ENCODE measurements around the gene SRRM3.
"Not testable (repeated sequence)": the region's sequence is repeated elsewhere in the genome, so short reads cannot be mapped to it uniquely, and the experiment has no call there.

SRRM3 gene

DNA sequence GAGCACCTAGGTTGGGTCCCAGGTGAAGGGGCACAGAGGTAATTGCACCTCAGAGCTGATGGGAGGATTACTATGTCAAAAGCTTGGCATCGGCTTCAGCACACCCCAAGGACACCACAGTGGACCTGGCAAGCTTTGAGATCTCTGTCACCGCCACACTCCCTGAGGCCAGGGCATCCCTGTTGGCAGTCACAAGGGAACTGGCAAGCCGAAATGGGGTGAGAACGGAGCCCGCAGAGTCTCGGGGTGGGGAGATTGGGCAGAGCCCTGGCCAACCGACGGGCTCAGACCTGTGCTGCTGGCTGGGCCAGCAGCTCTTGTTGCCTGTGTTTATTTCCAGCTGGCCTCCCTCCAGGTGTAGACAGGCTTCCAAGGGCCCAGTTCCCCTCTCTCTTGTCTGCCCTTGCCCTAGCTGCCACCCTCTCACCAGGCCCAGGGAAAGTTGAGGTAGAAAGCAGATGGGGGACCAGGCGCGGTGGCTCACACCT lies 103.2 kb downstream of the SRRM3 start:
- no peak overlapping the region for H3K4me3 Mint-ChIP-seq
- peaks cover 5% of the 10 kb centered on the region for H3K27me3 Mint-ChIP-seq
- peaks cover 8% of the 10 kb centered on the region for H3K9me3 Mint-ChIP-seq
- H3K36me3 Mint-ChIP-seq (ENCODE audit: low read depth), result peaks cover 31% of the 10 kb centered on the region
- intact Hi-C loops (cut with micrococcal nuclease), result no loop called here
- peaks cover 20% of the 10 kb centered on the region for H3K4me1 Mint-ChIP-seq (ENCODE audit: low read depth)
- no peak overlapping the region for H3K27ac Mint-ChIP-seq

GRCh38 chr7:76308874-76309273 lies 107.2 kb downstream of the SRRM3 start:
- H3K36me3 Mint-ChIP-seq (ENCODE audit: low read depth), result peaks cover 13% of the 10 kb centered on the region
- H3K4me1 Mint-ChIP-seq (ENCODE audit: low read depth), result peaks cover 20% of the 10 kb centered on the region
- H3K27me3 Mint-ChIP-seq; intact Hi-C loops (cut with micrococcal nuclease); H3K27ac Mint-ChIP-seq; H3K4me3 Mint-ChIP-seq; H3K9me3 Mint-ChIP-seq: not testable (repeated sequence)

DNA sequence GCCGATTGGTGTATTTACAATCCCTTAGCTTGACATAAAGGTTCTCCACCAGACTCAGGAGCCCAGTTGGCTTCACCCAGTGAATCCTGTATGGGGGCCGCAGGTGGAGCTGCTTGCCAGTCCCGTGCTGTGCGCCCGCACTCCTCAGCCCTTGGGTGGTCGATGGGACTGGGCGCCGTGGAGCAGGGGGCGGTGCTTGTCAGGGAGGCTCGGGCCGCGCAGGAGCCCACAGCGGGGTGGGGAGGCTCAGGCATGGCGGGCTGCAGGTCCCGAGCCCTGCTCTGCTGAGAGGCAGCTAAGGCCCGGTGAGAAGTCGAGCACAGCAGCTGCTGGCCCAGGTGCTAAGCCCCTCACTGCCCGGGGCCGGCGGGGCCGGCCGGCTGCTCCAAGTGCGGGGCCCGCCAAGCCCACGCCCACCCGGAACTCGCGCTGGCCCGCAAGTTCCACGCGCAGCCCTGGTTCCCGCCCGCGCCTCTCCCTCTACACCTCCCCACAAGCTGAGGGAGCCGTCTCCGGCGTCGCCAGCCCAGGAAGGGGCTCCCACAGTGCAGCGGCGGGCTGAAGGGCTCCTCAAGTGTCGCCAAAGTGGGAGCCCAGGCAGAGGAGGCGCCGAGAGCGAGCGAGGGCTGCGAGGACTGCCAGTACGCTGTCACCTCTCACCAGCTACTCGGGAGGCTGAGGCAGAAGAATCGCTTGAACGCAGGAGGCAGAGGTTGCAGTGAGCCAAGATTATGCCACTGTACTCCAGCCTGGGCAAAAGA lies 107.8 kb downstream of the SRRM3 start:
- H3K4me3 Mint-ChIP-seq; H3K27me3 Mint-ChIP-seq; H3K36me3 Mint-ChIP-seq (ENCODE audit: low read depth); H3K9me3 Mint-ChIP-seq; H3K27ac Mint-ChIP-seq; intact Hi-C loops (cut with micrococcal nuclease): not testable (repeated sequence)
- H3K4me1 Mint-ChIP-seq (ENCODE audit: low read depth), result peaks cover 18% of the 10 kb centered on the region

DNA sequence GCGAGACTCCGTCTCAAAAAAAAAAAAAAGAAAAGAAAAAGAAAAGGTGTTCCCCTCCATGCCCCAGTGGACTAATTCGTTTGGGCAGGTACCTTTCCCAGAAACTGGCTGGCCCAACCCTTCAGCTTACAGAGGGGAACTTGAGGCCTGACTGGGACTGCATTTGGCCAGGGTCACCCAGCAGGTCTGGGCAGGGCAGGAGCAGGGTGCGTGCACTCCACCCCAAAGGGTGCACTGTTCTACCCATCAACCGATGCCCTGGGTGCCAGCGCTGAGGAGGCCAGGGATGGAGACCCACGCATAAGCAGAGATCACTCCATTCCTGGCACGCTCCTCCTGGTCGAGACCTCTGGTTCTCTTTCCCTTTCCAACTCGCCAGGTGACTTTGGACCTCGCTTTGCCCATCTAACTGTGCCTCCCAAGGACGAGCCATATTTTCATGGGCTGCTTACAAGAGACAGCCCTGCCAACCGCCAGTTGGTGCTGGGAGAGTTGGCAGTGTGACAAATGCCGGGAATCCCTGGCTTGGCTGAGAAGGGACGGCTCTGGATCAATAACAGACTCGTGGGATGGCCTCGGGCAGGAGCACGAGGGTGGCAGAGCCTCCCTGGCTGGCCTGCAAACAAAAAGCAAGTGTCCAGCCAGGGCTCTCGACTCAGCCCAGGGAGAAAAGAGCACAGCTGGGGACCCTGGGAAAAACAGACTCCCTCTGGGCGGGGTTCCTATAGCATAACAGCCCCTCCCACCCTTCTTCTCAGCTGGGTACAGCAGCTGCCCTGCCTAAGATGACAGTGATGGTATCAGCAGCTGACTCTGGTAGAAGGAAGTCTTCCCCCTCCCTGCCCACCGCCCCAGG lies 108.6 kb downstream of the SRRM3 start:
- no peak overlapping the region for H3K4me3 Mint-ChIP-seq
- H3K36me3 Mint-ChIP-seq (ENCODE audit: low read depth), result no peaks in the 10 kb centered on the region
- no peak overlapping the region for H3K27ac Mint-ChIP-seq
- no peaks in the 10 kb centered on the region for H3K9me3 Mint-ChIP-seq
- peaks cover 4% of the 10 kb centered on the region for H3K27me3 Mint-ChIP-seq
- intact Hi-C loops (cut with micrococcal nuclease), result no loop called here
- peaks cover 14% of the 10 kb centered on the region for H3K4me1 Mint-ChIP-seq (ENCODE audit: low read depth)

DNA sequence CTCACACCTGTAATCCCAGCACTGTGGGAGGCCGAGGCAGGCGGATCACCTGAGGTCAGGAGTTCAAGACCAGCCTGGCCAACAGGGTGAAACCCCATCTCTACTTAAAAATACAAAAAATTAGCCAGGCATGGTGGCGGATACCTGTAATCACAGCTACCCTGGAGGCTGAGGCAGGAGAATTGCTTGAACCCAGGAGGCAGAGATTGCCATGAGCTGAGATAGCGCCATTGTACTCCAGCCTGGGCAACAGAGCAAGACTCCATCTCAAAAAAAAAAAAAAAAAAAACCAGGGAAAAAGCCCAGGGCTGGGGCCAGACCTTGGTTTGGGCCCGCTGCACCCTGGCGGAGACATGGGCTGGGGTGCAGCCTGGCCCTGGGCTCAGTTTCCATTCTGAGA lies 110.1 kb downstream of the SRRM3 start:
- H3K9me3 Mint-ChIP-seq; intact Hi-C loops (cut with micrococcal nuclease): not testable (repeated sequence)

GRCh38 chr7:76314042-76314721 lies 112.5 kb downstream of the SRRM3 start:
- Mint-ChIP-seq H3K9me3 (no peaks in the 10 kb centered on the region), H3K36me3 (ENCODE audit: low read depth) (peaks cover 8% of the 10 kb centered on the region), H3K27ac (peak overlapping the region; percentile 16), H3K4me3 (no peak overlapping the region), H3K27me3 (peaks cover 4% of the 10 kb centered on the region), H3K4me1 (ENCODE audit: low read depth) (peaks cover 38% of the 10 kb centered on the region)
- intact Hi-C loops (cut with micrococcal nuclease), result loop anchor here (1.0 kb wide), 2 partner anchors 23 to 136 kb away; no protein-coding TSS in a partner anchor

More for the DNA sequence above, 110.1 kb downstream of the SRRM3 start:
- H3K4me3 Mint-ChIP-seq; H3K27me3 Mint-ChIP-seq; H3K27ac Mint-ChIP-seq; H3K36me3 Mint-ChIP-seq (ENCODE audit: low read depth): not testable (repeated sequence)
- peaks cover 16% of the 10 kb centered on the region for H3K4me1 Mint-ChIP-seq (ENCODE audit: low read depth)

DNA sequence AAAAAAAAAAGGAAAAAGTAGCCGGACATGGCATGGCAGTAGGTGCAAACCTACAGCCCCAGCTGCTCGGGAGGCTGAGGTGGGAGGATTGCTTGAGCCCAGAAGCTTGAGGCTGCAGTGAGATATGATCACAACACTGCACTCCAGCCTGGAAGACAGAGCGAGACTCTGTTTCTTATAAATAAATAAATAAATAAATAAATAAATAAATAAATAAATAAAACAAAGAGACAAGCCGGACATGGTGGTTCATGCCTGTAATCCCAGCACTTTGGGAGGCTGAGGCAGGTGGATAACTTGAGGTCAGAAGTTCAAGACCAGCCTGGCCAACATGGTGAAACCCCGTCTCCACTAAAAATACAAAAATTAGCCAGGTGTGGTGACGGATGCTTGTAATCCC lies 113.0 kb downstream of the SRRM3 start:
- H3K9me3 Mint-ChIP-seq; H3K27ac Mint-ChIP-seq; H3K36me3 Mint-ChIP-seq (ENCODE audit: low read depth); H3K27me3 Mint-ChIP-seq; H3K4me3 Mint-ChIP-seq: not testable (repeated sequence)
- intact Hi-C loops (cut with micrococcal nuclease), result loop anchor here (1.0 kb wide), 2 partner anchors 23 to 136 kb away; no protein-coding TSS in a partner anchor
- peaks cover 41% of the 10 kb centered on the region for H3K4me1 Mint-ChIP-seq (ENCODE audit: low read depth)

DNA sequence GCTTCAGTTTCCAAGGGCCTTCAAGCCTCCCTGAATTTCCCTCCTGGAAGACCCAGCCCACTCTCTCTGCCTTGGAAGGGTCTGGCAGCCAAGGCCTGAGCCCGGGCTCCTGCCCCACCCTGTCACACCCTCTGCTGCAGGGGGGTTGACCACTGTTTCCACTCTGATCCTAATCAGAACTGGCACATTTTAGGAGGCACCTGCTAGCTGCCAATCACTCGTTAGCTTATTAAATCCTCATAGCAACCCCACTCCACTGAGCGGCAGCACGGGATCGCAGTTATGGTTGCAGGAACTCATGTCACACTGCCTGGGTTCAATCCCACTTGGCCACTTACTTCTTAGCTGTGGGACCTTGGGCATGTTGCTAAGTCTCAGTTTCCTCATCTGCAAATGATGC lies 113.7 kb downstream of the SRRM3 start:
- H3K27me3 Mint-ChIP-seq, result peaks cover 3% of the 10 kb centered on the region
- H3K36me3 Mint-ChIP-seq (ENCODE audit: low read depth), result peaks cover 14% of the 10 kb centered on the region
- peaks cover 46% of the 10 kb centered on the region for H3K4me1 Mint-ChIP-seq (ENCODE audit: low read depth)
- intact Hi-C loops (cut with micrococcal nuclease), result no loop called here
- no peaks in the 10 kb centered on the region for H3K9me3 Mint-ChIP-seq
- H3K4me3 Mint-ChIP-seq, result no peak overlapping the region
- H3K27ac Mint-ChIP-seq, result no peak overlapping the region

- Mint-ChIP-seq H3K9me3 (no peaks in the 10 kb centered on the region), H3K36me3 (ENCODE audit: low read depth) (peaks cover 32% of the 10 kb centered on the region), H3K4me1 (ENCODE audit: low read depth) (peaks cover 48% of the 10 kb centered on the region), H3K27ac (peak overlapping the region; percentile 84), H3K27me3 (peaks cover 3% of the 10 kb centered on the region), H3K4me3 (peak overlapping the region; percentile 84)
- intact Hi-C loops (cut with micrococcal nuclease), result no loop called here
These were observed 115.5 kb downstream of the SRRM3 start for GRCh38 chr7:76316984-76317781.

- Mint-ChIP-seq H3K4me3 (peak overlapping the region; percentile 84), H3K27ac (peak overlapping the region; percentile 84)
These were observed 116.2 kb downstream of the SRRM3 start for GRCh38 chr7:76317782-76318487.

DNA sequence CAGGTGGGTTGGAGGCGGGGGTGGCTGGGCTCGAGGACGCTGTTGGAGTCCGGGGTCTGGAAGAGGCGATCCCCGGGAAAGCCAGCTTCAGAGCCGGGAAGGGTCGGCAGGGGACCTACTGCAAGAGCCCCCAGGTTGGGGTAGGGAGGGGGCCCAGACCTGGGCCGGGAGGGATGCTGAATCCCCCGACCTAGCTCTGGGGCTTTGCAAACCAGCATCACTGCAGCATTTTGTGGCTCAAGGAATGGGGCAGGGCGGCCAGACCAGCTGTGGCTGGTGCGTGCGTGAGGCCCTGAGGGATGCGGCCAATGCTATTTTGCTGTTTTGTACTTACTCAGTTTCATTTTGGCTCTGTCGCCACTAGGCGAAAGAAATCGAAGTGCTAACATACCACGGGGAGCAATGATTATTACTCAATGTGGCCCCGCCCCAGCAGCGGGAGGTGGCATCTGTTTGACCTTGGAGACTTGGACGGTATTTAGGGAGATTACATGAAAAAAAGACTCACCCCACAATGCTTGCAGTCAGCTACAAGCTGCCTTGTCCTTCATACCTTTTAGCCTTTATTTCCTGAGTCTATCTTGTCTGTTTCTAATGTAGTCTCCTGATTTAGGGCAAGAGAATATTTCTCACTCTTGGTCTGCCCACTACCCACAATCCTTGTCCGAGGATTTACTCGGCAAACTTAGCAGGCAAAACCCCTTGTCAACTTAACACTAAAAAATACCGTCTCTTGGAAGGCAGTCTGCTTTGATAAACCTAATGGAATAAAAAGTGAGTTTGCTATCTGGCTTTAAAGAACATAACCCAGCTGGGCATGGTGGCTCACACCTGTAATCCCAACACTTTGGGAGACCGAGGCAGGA lies 117.0 kb downstream of the SRRM3 start:
- intact Hi-C loops (cut with micrococcal nuclease), result loop anchor here (1.0 kb wide), 1 partner anchor 41 kb away; no protein-coding TSS in a partner anchor
- H3K36me3 Mint-ChIP-seq (ENCODE audit: low read depth), result peaks cover 47% of the 10 kb centered on the region
- H3K4me3 Mint-ChIP-seq, result peak overlapping the region; percentile 84
- H3K9me3 Mint-ChIP-seq, result no peaks in the 10 kb centered on the region
- H3K4me1 Mint-ChIP-seq (ENCODE audit: low read depth), result peaks cover 48% of the 10 kb centered on the region
- H3K27me3 Mint-ChIP-seq, result peaks cover 2% of the 10 kb centered on the region
- H3K27ac Mint-ChIP-seq, result peak overlapping the region; percentile 84

More at GRCh38 chr7:76317782-76318487, 116.2 kb downstream of the SRRM3 start:
- Mint-ChIP-seq H3K4me1 (ENCODE audit: low read depth) (peaks cover 48% of the 10 kb centered on the region), H3K9me3 (no peaks in the 10 kb centered on the region), H3K27me3 (peaks cover 3% of the 10 kb centered on the region), H3K36me3 (ENCODE audit: low read depth) (peaks cover 40% of the 10 kb centered on the region)
- intact Hi-C loops (cut with micrococcal nuclease), result loop anchor here (1.0 kb wide), 1 partner anchor 41 kb away; no protein-coding TSS in a partner anchor

DNA sequence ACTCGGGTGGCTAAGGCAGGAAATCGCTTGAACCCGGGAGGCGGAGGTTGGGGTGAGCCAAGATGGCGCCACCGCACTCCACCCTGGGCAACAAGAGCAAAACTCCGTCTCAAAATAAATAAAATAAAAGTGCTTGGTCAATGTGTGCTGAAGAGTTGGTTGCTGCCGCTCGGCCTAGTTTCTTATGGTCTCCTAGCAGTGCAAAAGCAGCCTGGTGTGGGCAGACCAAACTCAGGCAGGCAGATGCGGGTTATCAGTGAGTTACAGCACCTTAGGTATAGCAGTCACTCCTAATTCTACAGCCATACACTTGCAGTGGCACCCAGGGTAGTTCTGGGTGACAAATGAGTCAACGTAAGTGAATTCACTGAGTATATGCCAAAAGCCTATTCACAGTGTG lies 123.4 kb downstream of the SRRM3 start:
- H3K4me1 Mint-ChIP-seq (ENCODE audit: low read depth), result peaks cover 37% of the 10 kb centered on the region
- H3K27ac Mint-ChIP-seq, result no peak overlapping the region
- intact Hi-C loops (cut with micrococcal nuclease), result no loop called here
- H3K4me3 Mint-ChIP-seq, result no peak overlapping the region
- no peaks in the 10 kb centered on the region for H3K9me3 Mint-ChIP-seq
- peaks cover 97% of the 10 kb centered on the region for H3K36me3 Mint-ChIP-seq (ENCODE audit: low read depth)
- H3K27me3 Mint-ChIP-seq, result no peaks in the 10 kb centered on the region
